DMS 273 (cell line): ENCODE results near the gene FGF11.

Experiments
- DNase-seq: peaks from one replicate; lab custom pipeline; 2025; ENCODE audit not compliant: unreplicated experiment; lab: John Stamatoyannopoulos, UW

FGF11 gene

DNA sequence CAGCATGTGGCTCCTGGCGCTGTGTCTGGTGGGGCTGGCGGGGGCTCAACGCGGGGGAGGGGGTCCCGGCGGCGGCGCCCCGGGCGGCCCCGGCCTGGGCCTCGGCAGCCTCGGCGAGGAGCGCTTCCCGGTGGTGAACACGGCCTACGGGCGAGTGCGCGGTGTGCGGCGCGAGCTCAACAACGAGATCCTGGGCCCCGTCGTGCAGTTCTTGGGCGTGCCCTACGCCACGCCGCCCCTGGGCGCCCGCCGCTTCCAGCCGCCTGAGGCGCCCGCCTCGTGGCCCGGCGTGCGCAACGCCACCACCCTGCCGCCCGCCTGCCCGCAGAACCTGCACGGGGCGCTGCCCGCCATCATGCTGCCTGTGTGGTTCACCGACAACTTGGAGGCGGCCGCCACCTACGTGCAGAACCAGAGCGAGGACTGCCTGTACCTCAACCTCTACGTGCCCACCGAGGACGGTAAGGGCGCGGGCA is 31.0 kb upstream of the FGF11 start:
- DNase-seq = no peak

DNA sequence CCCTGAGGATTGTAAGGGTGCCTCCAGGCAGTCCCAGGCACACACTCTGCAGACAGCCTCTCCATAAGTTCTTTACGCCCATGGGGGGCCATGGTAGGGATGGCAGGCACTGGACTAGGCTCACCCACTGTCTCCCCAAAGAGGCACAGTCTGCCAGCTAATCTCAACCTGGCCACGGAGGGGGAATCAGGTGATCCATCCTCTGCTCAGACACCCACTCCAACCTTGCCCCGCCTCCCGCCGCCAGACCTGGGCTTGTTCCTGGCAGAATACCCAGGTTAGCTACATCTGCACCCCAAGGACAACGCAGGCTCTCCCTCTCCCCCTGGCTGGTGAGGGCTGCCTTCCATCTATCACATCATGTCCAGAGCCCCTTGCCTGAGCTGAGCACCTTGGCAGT is 30.4 kb upstream of the FGF11 start:
- no peak for DNase-seq

DNA sequence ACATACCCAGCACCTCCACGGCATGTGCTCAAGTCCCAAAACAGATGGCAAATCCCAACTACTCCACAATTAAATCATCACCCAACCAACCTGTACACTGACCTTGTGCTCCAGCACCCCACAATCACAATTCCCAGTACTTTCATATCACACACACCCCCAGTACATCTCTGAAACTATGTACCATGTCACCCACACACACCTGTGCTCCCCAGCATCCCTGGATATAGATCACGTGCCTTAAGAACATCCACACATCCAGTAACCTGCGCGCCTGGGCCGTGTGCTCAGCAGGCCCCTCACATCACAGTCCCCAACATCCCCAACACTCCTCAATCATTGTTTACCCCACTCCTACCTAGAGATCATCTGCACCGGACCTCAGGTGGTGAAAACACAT is 29.6 kb upstream of the FGF11 start:
- DNase-seq = no peak

DNA sequence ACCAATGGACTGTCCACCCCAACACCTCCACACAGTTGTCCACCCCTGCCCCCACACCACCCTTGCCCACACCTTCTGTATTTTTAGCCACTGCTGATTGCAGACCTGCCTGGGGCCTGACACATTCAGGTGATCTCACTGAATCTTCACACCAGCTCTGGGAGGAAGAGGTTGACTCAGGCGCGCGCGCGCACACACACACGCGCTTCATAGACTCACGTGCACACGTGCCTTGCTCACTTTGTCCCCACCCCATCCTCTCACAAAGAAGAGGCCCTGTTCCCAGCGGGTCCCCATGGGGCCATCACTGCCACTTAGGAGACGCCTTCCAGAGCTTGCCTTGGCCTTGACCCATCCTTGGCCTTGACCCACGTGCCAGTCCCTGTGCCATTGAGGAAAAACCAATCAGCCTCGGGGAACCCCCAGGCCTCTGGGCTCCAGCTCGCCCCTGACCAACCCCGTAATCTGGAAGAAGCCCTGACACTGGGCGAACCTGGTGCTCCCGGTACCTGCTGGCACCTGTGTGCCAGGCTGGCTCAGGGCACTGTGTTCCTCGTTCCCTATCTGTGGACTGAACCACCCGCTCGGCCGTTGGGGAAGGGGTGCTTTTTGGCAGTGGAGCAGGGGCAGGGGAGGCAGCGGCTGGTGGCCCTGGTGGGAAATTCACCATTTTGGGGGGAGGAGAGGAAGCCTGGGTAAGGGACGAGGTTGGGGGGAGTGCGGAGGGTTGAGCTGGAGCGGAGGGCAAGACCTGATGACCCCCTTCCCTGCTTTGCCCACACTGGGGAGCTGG is 28.5 kb upstream of the FGF11 start:
- no peak for DNase-seq

DNA sequence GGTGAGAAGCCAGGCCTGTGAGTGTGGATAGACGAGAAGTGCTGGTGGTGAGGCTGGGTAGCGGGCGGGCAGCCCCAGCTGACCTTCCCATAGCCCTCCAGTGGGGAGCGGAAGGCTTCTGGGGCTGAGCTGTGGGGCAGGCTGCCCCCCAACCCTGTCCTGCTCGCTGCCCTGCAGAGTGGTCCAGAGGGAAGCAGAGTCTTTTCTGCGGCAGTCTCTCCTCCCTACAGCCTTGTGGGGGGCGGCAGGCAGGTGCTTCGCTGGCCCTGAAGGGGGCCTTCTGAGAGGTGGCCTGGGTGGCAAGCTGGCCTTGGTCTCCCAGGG is 27.9 kb upstream of the FGF11 start:
- DNase-seq = no peak

DNA sequence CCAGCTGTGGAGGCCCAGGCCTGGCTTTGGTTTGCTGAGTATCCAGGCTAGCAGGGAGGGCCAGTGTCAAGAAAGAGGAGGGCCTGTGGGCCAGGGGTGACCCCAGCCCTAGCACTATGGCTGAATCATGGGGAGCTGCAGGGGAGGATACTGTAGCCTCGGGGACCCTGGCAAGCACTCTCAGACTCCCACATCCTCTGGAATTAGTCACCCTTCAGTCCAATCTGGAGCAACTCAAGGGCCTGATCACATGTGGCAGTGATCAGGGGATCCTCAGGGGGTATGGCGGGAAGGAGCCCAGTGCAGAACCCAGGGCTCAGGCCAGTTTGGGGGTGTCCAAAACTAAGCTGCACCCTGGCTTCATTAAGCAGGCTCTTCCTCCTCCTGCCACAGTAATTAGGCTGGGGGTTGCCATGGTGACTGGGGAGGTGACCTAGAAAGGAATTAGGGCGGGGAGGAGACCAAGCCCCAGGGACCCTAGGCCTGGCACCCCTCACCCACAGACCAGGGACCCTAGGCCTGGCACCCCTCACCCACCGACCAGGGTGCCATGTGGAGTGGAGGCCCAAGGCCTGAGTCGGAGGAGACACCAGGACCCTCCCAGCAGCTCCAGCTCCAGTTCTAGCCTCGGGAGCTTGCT is 25.8 kb upstream of the FGF11 start:
- DNase-seq = peak; percentile 19

DNA sequence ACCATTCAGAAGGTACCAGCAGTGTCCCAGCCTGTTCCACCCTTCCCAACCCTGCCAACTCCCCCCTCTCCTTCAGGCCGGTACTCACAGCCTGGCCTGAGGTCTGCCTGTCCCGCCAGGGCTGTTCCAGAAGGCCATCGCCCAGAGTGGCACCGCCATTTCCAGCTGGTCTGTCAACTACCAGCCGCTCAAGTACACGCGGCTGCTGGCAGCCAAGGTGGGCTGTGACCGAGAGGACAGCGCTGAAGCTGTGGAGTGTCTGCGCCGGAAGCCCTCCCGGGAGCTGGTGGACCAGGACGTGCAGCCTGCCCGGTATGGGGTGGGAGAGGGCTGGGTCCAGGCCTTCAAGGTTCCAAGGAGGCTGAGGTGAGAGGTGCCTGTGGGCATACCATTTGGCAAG is 24.5 kb upstream of the FGF11 start:
- no peak for DNase-seq

DNA sequence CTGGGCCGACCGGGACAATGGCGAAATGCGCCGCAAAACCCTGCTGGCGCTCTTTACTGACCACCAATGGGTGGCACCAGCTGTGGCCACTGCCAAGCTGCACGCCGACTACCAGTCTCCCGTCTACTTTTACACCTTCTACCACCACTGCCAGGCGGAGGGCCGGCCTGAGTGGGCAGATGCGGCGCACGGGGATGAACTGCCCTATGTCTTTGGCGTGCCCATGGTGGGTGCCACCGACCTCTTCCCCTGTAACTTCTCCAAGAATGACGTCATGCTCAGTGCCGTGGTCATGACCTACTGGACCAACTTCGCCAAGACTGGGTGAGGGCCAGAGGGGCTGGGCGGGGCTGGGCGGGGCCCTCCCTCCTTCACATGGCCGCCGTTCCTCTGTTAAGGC is 23.5 kb upstream of the FGF11 start:
- no peak for DNase-seq

DNA sequence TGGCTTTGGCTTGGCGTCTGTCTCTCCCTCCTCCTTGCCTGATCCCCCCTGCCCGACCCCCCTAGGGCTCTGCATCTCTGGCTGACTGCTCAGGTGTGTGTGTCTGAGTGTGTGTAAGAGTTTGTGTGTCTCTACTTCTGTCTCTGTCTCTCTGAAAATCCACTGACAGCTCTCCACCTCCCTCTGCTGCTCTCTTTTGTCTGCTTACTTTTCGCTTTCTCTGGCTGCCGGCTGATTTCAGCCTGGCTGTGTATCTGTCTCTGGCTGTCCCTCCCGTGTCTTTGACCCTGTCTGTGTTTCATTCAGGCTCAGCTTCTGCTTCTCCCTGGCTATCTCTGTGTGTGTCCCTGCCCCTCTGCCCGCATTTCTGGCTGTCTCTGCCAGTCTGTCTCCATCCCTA is 23.0 kb upstream of the FGF11 start:
- DNase-seq = no peak

DNA sequence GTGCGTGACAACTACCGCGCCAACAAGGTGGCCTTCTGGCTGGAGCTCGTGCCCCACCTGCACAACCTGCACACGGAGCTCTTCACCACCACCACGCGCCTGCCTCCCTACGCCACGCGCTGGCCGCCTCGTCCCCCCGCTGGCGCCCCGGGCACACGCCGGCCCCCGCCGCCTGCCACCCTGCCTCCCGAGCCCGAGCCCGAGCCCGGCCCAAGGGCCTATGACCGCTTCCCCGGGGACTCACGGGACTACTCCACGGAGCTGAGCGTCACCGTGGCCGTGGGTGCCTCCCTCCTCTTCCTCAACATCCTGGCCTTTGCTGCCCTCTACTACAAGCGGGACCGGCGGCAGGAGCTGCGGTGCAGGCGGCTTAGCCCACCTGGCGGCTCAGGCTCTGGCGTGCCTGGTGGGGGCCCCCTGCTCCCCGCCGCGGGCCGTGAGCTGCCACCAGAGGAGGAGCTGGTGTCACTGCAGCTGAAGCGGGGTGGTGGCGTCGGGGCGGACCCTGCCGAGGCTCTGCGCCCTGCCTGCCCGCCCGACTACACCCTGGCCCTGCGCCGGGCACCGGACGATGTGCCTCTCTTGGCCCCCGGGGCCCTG is 22.2 kb upstream of the FGF11 start:
- DNase-seq = no peak

DNA sequence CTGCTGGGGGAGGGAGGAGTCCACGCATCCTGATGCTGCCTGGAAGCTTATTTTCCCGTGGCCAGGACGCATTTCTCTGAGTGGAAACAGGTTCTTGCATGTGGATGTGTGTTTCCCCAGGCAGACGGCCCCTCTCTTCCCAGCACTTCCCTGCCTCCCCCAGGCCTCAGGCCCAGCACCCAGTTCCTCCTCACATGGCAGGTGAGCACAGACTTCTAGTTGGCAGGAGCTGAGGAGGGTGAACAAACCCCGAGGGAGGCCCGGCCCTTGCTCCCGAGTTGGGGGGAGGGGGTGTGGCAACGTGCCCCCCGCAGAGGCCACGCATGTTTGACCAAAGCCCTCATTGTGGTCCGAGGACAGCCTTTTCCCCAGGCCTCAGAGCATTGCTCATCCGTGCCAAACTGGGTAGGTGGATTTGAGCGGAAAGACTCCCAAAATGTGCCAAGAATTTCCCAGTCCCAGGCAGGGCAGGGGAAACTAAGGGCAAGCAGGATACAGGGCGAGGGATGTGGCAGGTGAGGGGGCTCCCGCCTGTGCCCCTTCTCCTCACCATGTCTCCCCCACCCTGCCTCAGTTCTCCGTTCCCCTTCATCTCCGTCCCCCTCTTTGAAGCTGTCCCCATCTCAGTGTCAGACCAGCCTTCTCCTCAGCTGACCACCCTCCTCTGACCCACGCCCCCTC is 20.7 kb upstream of the FGF11 start:
- DNase-seq = no peak

DNA sequence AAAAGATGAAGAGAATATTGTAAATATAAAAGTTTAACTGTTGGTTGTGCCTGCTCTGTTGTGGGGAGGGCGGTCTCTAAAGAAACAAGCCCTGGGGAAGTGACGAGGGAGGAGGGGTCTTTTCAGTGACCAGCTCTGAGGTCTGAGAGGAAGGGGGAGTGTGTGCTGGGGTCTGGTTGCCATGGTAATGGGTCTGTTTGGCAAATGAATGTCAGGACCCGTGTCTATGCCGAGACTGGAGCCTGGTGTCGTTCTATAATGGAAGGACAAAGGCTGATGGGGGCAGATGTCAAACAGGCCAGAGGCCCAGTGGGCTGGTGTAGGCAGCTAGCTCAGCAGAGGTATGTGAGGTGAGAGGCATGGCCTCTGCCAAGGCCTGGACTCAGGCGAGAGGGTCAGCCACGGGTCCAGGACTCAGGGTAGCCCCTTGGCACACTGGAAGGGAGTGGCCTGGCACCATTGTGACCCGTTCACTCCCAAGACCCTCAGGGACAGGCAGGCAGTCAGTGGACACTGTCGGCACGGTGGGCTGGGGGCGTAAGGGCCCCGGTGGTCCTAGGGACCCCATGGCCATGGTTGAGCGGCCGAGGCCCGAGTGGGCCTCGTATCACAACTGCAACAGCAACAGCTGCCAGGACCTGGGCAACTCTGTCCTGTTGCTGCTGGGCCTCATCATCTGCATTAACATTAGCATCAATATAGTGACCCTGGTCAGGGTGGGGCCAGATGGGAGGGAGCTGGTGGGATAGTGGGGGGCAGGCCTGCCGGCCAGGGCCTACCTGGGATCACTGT is 19.3 kb upstream of the FGF11 start, which contains the start of gene SPEM1:
SPEM1 (plus strand) TSS at position 506 of the 792 bp plus-strand sequence; CDS start at position 567, 61 bp downstream.
- DNase-seq = no peak

DNA sequence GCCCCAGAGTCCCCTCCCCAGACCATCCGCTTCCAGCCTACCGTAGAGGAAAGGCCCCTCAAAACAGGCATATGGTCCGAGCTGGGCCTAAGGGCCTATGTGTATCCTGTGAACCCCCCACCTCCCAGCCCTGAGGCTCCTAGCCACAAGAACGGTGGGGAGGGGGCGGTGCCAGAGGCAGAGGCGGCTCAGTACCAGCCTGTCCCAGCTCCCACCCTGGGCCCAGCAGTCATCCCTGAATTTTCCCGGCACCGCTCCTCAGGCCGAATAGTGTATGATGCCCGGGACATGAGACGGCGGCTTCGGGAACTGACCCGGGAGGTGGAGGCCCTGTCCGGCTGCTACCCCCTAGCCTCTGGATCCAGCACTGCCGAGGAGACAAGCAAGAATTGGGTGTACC is 18.1 kb upstream of the FGF11 start:
- DNase-seq = no peak

DNA sequence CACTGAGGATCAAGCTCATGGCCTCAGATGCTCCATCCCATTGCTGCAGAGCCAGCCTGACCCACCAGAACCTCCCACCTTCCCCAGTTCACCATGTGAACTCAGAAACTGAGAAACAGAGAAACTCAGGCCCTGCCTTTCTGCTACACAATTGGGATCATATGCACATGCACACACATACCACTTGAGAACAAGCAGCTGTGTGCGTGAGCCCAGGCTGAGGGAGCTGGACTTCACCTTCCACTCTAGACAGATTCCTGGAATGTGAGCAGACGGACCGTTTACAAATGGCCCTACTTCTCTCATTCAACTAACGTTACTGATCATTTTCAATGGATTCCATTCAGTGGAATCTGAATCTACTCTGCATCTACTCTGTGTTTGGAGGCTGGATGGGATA is 15.6 kb upstream of the FGF11 start:
- no peak for DNase-seq

DNA sequence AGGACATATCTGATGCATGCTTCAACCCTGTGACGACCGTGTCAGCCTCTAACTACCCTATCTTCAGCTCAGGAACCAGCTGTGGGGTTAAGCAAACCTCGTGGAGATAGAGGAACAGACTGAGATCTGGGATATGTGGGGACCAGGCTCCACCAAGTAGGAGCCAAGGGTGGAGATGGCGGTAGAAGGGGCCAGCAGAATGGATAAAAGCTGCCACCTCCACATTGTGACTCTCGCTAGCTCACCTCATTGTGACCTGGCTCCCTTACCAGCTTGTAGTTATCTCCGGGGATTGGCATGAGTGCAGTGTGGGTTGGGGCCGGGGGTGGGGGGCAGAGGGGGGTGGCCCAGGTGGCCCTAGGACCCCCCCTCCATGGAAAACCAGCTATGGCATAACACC is 14.0 kb upstream of the FGF11 start, which contains the start of gene SPEM2:
SPEM2 (plus strand) TSS at position 301 of the 400 bp plus-strand sequence; CDS start at position 374, 73 bp downstream.
- no peak for DNase-seq

DNA sequence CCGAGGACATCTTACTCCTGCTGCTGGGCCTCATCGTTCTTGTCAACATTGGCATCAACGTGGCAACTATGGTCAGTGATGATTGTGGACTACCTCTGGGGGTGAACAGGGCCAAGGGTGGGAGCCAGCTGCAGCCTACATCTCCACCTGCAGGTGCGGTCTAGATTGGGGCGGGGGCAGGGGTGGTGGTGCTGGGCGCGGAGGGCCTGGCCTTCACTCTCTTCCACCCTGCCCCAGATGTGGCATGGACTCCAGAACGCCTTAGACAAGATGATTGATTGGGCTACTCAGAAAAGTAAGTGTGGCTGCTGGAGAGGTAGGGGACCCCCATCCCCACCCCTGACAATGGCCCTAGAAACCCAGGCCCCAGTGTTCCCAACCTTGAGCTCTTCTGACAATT is 13.6 kb upstream of the FGF11 start:
- DNase-seq = no peak

DNA sequence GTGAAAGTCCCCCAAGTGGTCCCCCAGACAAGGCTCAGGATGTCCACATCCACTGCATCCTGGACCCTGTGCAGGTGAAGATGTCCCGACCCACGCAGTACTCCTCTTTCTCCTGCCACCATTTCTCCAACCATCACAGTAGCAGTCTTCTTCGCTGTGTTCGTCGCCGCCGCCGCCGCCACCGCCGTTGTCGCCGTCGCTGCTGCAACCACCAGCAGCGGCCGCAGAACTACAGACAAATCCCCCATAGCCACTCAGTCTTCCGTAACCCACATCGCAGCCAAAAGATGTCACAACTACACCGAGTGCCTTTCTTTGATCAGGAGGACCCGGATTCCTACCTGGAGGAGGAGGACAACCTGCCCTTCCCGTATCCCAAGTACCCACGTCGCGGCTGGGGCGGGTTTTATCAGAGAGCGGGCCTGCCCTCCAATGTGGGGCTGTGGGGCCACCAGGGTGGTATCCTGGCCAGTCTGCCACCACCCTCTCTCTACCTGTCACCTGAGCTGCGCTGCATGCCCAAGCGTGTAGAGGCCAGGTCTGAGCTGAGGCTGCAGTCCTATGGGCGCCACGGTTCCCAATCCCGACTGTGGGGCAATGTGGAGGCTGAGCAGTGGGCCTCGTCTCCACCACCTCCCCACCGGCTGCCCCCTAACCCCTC is 13.0 kb upstream of the FGF11 start:
- no peak for DNase-seq

DNA sequence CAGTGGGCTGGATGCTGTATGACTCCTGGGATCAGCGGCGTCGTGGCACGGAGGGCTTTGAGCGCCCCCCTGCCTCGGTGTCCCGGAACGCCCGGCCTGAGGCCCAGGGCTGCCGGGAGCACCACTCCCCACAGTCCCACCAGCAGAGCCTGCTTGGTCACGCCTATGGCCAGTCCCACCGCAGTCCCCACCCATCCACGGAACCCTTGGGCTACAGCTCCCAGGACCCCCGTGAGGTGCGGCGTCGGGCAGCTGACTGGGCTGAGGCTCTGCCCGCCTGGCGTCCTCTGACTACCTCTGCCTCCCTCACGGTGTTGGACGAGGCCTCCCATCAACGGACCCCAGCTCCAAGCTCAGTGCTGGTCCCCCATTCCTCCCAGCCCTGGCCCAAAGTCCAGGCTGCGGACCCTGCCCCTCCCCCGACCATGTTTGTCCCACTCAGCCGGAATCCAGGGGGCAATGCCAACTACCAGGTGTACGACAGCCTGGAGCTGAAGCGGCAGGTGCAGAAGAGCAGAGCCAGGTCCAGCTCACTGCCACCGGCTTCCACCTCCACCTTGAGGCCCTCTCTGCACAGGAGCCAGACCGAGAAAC is 12.3 kb upstream of the FGF11 start:
- DNase-seq = no peak

DNA sequence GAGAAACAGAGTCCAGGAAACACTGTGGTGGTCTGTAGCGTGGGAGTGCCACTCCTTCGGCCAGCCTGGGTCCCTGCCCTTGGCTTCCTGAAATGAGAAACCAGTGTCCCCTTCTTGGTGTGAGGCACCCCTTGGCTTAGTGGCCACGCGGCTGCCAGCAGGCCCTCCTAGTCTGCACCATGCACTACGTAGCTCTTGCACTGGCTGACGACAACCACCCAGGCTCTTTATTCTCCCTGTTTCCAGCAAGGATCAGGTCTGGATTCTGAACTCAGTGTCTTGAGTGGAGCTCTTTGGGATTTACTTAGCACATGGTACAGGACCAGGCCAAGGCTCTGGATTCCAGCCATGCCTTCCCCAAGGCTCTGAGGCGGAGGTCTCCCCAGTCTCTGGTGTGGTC is 11.8 kb upstream of the FGF11 start:
- no peak for DNase-seq

DNA sequence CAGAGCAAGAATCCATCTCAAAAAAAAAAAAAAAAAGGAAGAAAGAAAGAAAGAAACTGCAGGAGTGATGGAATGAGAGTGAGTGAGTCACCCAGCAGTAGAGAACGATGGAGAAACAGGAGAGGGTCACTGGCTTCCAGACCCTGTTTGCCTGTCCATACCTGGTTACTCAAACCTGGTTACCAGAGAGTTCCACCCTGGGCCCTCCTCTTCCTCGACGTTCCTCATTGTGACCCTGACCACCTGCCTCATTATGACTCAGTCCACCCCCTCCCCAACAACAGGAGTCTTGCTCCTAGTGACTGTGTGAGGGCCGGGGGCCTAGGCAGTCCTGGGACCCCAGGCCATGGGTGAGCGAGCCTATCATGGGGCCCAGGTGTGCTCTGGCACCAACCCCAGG is 10.8 kb upstream of the FGF11 start, which contains the start of gene SPEM3:
SPEM3 (plus strand) TSS at position 301 of the 400 bp plus-strand sequence; CDS start at position 347, 46 bp downstream.
- DNase-seq = no peak
